ENCODE results near the gene MED15.

MED15 gene

DNA sequence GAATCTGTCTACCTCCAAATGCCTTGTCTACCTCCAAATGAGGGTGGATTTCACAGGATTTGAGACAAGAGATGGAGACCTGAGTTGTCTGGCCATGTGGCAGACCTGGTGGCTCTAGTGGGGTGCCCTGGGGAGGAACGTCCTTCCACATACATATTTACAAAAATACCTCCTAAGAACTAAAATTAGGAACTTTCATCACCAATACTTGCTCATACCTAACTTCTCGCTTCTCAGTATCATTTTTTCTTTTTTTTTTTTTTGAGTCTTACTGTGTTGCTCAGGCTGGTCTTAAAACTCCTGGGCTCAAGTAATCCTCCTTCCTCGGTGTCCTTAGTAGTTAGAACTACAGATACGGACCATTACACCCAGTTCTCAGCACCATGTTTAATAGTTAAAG lies 117.9 kb downstream of the MED15 start:
- DNase-seq, result no peak
- intact Hi-C loops (cut with DNase I), result no loop called here

DNA sequence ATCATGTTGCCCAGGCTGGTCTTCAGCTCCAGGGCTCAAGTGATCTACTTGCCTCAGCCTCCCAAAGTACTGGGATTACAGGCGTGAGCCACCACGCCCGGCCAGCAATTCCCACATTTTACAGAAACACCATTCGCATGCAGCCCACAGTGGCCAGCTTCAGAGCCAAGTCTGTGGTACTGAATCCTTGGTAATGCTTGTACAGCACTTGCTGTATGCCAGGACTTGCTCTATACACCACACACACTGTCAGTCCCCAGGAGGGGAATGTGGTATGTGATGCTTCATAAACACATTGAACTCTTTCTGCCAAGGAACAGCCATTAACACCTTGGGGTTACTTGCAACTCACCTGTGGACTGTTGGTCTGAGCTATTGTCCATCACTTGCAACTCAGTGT lies 119.4 kb downstream of the MED15 start:
- no peak for DNase-seq
- intact Hi-C loops (cut with DNase I), result no loop called here

DNA sequence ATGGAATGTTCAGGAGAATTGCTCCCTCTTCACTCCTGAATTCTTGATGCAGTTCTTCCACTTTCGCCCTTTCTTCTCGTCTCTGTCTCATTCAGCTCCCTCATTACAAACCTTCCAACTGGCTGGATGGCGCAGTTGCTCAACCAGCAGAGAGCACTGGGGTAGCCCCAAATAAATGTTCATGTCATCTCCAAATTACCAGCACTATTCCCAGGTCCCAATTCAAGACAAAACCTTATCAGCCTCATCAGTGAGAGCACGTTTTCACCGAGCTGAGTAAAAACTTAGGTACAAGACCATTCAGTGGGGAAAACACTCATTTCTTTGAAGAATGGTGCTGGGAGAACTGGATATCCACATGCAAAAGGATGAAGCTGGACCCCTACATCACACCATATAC lies 120.0 kb downstream of the MED15 start:
- no peak for DNase-seq
- intact Hi-C loops (cut with DNase I), result no loop called here

DNA sequence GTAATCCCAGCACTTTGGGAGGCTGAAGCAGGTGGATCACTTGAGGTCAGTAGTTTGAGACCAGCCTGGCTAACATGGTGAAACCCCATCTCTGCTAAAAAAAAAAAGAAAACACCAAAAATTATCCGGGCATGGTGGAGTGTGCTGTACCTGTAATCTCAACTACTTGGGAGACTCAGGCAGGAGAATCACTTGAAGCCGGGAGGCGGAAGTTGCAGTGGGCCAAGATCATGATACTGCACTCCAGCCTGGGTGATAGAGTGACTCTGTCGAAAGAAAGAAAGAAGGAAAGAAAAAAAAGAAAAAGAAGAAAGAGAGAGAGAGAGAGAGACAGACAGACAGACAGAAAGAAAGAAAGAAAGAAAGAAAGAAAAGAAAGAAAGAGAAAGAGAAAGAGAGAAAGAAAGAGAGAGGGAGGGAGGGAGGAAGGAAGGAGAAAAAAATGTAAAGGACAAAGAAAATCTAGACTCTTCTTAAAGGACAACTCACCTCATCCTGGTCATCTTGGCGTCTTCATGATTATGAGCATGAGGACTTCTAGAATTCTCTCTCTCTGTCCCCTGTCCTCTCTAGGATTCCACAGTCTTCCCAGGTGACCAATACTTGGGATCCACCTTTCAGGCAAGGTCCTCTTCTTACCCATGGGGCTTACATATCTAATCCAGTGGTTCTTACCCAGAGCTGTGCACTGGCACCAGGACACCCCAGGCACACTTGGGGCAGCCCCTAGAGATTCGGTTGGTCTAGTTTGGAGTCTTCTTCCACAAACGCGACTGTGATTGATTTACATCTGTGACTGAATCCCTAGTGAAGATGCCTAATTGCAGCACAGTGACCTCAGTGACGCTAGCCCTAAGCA lies 120.9 kb downstream of the MED15 start:
- intact Hi-C loops (cut with DNase I), result no loop called here
- DNase-seq, result no peak

DNA sequence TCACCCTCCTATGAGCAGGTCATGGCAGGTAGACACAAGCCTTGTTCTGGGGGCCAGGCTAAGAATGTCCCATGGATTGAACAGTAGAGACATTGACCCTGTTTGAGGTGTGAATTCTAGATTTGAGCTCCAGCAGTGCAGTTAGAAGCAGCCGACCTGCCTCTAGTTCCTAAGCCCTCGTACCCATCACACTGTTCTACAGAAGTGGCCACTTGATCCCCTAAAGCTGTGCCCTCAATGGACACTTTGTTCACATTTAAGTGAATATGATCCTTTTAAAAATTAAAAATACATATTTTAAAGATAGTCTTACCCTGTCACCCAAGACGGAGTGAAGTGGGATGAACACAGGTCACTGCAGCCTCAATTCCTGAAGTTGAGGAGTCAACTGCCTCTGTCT lies 122.0 kb downstream of the MED15 start:
- no peak for DNase-seq
- intact Hi-C loops (cut with DNase I), result no loop called here

DNA sequence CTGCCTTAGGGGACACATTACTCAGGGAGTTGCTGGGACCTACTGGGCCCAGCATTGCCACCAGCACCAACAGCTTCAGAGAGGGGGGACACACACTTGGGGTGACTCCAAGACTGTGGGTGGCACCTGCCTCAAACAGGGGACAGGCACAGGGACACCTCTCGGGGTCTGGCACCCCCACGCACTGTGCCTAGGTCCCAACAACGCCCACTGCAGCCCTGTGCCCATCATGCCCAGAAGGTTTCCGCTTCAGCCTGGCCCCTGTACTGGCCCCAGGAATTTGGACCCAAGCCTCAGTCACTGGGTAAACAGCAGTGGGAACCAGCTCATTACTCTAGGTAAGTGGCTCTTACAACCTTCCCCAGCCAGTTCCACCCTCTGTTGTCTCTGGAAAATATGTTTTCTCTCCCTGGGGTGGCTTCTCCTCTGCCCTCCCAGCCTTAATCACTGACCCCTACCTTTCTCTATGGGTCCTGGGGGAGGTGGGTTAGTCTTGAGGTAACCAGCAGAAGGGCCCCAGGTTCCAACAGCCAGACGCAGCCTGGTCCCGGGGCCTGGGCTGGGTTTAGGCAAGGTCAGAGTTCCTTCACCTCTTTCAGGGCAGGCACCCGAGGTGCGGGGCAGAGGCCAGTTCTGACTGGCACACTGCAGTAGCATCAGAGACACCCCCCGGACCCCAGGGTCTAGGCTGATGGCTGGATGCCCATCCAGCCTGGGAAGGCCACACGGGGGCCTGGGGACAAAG lies 123.6 kb downstream of the MED15 start:
- DNase-seq, result no peak
- intact Hi-C loops (cut with DNase I), result no loop called here

DNA sequence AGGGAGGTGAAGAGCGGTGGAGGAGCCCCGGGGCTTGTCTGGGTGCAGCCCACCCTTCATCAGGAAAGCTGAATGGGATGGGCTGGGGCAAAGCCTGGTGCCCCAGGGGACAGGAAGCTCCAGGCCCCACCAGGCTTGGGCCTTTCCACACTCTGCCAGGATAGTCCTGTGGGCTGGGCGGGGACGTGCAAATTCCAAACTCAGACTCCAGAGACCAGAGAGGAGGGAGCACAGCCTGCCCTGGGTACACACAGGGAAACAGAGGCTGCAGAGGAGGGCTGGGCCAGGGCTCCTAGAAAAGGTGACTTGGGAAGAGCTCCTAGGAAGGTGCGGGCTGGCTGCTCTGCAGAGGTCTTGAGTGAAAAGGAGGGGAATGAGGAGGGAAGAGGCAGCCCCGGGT lies 124.7 kb downstream of the MED15 start:
- intact Hi-C loops (cut with DNase I), result no loop called here
- DNase-seq, result no peak

DNA sequence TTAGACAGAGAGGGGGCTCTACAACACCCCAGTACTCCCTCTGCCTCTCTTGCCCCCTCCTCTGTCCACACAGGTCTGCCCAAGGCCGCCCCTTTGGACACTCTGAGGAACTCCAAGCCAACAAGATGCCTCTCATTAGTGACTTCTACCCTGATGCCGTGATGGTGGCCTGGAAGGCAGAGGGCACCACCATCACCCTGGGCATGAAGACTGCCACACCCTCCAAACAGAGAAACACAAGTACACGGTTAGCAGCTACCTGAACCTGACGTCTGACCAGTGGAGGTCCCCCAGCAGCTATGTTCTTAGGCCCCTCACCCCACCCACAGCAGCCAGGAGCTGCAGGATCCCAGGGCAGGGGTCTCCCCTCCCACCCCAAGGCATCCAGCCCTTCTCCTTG lies 125.1 kb downstream of the MED15 start:
- DNase-seq, result no peak
- intact Hi-C loops (cut with DNase I), result no loop called here

DNA sequence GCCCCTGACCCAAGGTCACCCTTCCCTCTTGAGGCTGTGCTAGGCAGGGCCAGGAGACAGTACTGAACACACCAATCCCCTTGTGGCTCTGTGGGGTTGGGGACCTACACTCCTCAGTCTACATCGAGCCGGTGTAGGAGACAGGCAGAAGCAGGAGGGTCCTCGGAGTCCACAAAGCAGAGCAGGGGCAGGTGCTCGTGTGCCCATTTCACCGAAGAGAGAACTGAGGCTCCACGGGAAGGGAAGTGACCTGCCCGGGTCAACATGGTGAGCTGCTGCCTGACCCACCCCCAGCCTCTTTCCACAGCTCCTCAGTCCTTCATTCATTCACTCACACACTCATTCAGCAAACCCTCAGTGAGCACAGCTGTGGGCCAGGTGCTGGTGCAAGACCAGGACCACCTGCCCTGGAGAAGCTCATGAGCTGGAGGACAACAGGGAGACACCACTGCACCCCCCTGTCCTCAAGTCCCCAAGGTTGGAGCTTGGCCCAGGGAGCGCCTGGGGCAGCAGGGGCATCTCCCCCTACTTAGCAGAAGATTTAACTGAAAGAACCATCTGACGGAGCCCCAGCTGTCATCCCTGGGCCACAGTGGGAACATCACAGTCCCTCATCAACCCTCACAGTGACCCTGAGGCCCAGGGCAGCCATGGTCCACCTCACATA lies 127.3 kb downstream of the MED15 start:
- DNase-seq, result no peak
- intact Hi-C loops (cut with DNase I), result no loop called here

DNA sequence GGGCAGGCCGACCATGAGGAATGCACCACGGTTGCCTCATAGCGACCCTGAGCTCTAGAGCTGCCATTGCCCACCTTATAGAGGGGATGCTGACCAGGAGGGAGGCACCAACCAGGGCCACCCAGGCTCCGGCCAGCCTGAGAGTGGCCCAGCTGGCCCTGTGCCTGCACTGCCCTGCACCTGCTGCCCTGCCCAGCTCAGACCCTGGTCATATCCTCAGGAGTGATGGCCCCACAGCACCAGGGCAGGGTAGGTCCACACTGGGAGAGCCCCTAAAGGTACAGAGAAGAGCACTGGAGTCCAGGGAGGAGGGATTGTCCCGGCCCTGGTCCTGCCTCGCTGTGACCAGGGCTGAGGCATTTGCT lies 127.8 kb downstream of the MED15 start:
- intact Hi-C loops (cut with DNase I), result no loop called here
- DNase-seq, result no peak

DNA sequence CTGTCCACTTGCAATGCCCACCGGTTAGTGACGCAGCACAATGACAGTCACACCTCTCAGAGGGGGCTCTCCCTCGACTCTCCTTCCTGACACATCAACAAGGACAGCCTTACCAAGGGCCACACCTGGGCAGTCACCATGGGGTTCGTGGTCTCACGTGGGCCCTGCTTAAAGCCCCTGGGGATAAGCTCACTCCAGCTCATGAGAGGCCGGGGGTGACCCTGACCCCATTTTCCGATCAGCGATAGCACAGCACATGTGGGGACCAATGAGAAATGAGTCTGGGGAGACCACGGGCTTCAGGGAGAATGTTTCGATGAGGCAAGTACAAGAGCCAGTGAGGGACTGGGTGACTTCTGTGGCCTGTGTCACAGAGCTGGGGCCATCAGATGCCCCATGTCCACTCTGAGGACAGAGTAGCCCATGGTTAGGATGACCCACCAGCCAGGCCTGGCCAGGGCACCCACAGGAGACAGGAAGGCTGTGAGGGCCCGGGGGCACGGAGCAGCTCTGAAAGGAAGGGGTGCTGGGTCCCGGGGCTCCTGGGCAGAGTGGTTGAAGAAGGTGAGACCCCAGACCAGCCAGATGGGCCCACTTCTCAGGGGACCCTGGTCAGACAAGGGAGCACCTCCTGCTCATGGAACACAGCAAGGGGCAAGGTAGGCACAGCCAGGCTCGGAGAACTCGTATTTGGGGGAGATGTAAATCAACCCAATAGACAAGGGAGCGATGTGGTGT lies 128.8 kb downstream of the MED15 start:
- intact Hi-C loops (cut with DNase I), result no loop called here
- DNase-seq, result no peak

DNA sequence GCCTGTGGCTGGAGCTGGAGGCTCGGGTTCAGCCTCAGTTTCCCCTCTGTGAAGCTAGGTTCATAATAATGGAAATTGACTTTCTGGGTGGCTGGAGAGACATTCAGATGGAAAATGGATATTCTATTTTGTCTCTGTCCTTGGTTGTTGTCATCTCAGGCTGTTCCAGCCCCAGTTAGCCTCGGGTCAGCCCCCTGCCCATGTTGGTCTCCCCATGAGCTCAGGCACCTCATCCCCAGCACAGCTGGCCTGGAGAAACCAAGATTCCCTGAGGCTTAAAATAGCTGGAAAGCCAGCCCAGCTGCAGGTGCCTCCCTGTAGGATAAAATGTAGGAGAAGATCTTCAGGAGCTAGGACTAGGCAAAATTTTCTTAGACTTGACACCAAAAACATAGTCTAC lies 129.5 kb downstream of the MED15 start:
- intact Hi-C loops (cut with DNase I), result no loop called here
- DNase-seq, result peak in 1 of 42 donors; percentile 31
